ENCODE data around the gene ZNF343.

DNA sequence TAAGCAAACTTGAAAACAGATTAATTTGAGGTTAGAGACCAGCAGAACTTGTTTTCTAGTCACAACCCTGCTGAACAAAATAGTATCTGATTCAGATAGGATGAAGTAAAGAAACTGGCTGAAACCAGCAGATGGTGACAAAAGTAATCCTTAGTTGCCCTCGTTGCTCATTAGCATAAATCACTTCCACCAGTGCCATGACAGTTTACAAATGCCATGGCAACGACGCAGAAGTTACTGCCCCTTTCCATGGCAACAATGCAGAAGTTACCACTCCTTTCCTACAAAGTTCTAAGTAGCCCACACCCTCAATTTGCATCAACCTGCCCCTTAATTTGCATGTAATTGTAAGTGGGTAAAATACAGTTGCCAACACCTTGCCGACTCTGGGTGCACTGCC is 61.9 kb downstream of the ZNF343 start:
- TF ChIP-seq, protein P1, sequence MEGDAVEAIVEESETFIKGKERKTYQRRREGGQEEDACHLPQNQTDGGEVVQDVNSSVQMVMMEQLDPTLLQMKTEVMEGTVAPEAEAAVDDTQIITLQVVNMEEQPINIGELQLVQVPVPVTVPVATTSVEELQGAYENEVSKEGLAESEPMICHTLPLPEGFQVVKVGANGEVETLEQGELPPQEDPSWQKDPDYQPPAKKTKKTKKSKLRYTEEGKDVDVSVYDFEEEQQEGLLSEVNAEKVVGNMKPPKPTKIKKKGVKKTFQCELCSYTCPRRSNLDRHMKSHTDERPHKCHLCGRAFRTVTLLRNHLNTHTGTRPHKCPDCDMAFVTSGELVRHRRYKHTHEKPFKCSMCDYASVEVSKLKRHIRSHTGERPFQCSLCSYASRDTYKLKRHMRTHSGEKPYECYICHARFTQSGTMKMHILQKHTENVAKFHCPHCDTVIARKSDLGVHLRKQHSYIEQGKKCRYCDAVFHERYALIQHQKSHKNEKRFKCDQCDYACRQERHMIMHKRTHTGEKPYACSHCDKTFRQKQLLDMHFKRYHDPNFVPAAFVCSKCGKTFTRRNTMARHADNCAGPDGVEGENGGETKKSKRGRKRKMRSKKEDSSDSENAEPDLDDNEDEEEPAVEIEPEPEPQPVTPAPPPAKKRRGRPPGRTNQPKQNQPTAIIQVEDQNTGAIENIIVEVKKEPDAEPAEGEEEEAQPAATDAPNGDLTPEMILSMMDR (conservative IDR thresholded peaks at IDR 0.05 in 1 of 2, IDR thresholded peaks at IDR 0.05 in 1 of 2; ENCODE audit: extremely low read depth in 1 of 2, insufficient read depth in 1 of 2, low read depth in 1 of 2, low read length in 2 of 2): no peak
- no peak for TF ChIP-seq EZH2 (IDR thresholded peaks at IDR 0.05; ENCODE audit: borderline replicate concordance, low read length)

Data from mammary epithelial cell (primary cell).